HEK293T (cell line): ENCODE measurements around the gene SPATS2L.

Experiments used
- BHLHE40 ChIP-seq: fragments of 450-650 bp; IDR thresholded peaks from 2 replicates; pipeline ENCODE4 v1.6.1; 2016; ENCODE audit warnings: mild to moderate bottlenecking, moderate library complexity, borderline replicate concordance
- CTBP1 ChIP-seq: fragments of 450-650 bp; IDR thresholded peaks from 2 replicates; pipeline ENCODE4 v1.6.1; 2016; ENCODE audit warnings: borderline replicate concordance
- ELF4 ChIP-seq: fragments of 450-650 bp; IDR thresholded peaks from 2 replicates; pipeline ENCODE4 v1.6.1; 2017; ENCODE audit warnings: antibody characterized with exemption
- FOXA1 ChIP-seq: fragments of 450-650 bp; IDR thresholded peaks from 2 replicates; pipeline ENCODE4 v1.6.1; 2016; ENCODE audit warnings: mild to moderate bottlenecking
- FOXK2 ChIP-seq: fragments of 450-650 bp; IDR thresholded peaks from 2 replicates; pipeline ENCODE4 v1.6.1; 2016; ENCODE audit warnings: mild to moderate bottlenecking
- FOXM1 ChIP-seq: fragments of 450-650 bp; IDR thresholded peaks from 2 replicates; pipeline ENCODE4 v1.6.1; 2017; ENCODE audit warnings: mild to moderate bottlenecking, borderline replicate concordance
- HDGF ChIP-seq: fragments of 450-650 bp; IDR thresholded peaks from 2 replicates; pipeline ENCODE4 v1.6.1; 2017; ENCODE audit warnings: antibody characterized with exemption, borderline replicate concordance
- NFRKB ChIP-seq: fragments of 450-650 bp; IDR thresholded peaks from 2 replicates; pipeline ENCODE4 v1.6.1; 2016; ENCODE audit warnings: mild to moderate bottlenecking, moderate library complexity
- PKNOX1 ChIP-seq: fragments of 450-650 bp; IDR thresholded peaks from 2 replicates; pipeline ENCODE4 v1.6.1; 2016
- SP1 ChIP-seq: fragments of 450-650 bp; IDR thresholded peaks from 2 replicates; pipeline ENCODE4 v1.6.1; 2017
- SUZ12 ChIP-seq: fragments of 450-650 bp; IDR thresholded peaks from 2 replicates; pipeline ENCODE4 v1.6.1; 2016; ENCODE audit warnings: mild to moderate bottlenecking
- TARDBP ChIP-seq: fragments of 450-650 bp; IDR thresholded peaks from 2 replicates; pipeline ENCODE4 v1.6.1; 2016
- ZNF384 ChIP-seq: fragments of 450-650 bp; IDR thresholded peaks from 2 replicates; pipeline ENCODE4 v1.6.1; 2016

- TF ChIP-seq BHLHE40 (no peak), ELF4 (no peak), NFRKB (no peak), FOXK2 (no peak), TARDBP (peak; percentile 47; the same call in 1 of the 2 replicates), SP1 (no peak), FOXM1 (no peak), ZNF384 (no peak), FOXA1 (no peak), PKNOX1 (peak; percentile 90), SUZ12 (no peak), HDGF (no peak), CTBP1 (no peak)
These were observed at the start of gene SPATS2L for GRCh38 chr2:200306196-200306930.
